Measurements from ENCODE around the gene PLEKHO2. TPM values are rescaled to one million over a fixed set of nuclear protein-coding genes. Genes with fewer than 3 reads are reported as not detected.
A peak's percentile ranks its signal among the peaks of the same experiment; 100 is the strongest.
"Not testable (repeated sequence)": the region's sequence is repeated elsewhere in the genome, so short reads cannot be mapped to it uniquely, and the experiment has no call there.

The PLEKHO2 gene
- 4.2 and 5.9 TPM in 2 replicates for total RNA-seq

GRCh38 chr15:64841344-64842095, at the start of gene PLEKHO2:
TSS of gene PLEKHO2 (plus strand) at chr15:64841915. CDS start at chr15:64842017, 102 bp downstream.
- DNase-seq (ENCODE audit: low read depth) (peak; percentile 69), FAIRE-seq (no peak)
- TF ChIP-seq CTCF (IDR thresholded peaks at IDR 0.05; ENCODE audit: insufficient read depth, low read length, severe bottlenecking): no peak
- H3K36me3 ChIP-seq (ENCODE audit: control insufficient read depth, insufficient read depth, low read length): no peaks in the 10 kb centered on the region
- no peaks in the 10 kb centered on the region for H3K27me3 ChIP-seq (ENCODE audit: control insufficient read depth, insufficient read depth, low read length)
- H3K4me3 ChIP-seq (ENCODE audit: low read depth, low read length): peak within 1 kb of the TSS; percentile 52

GRCh38 chr15:64792282-64792681, 49.4 kb upstream of the PLEKHO2 start:
- FAIRE-seq: no peak
- DNase-seq (ENCODE audit: low read depth): peak; percentile 15
- Histone ChIP-seq H3K36me3 (ENCODE audit: control insufficient read depth, insufficient read depth, low read length) (no peaks in the 10 kb centered on the region), H3K27me3 (ENCODE audit: control insufficient read depth, insufficient read depth, low read length) (no peaks in the 10 kb centered on the region), H3K4me3 (ENCODE audit: low read depth, low read length) (no peak overlapping the region)
- TF ChIP-seq CTCF (IDR thresholded peaks at IDR 0.05; ENCODE audit: insufficient read depth, low read length, severe bottlenecking): no peak

GRCh38 chr15:64795299-64795698, 46.4 kb upstream of the PLEKHO2 start:
- not testable (repeated sequence) for H3K4me3 ChIP-seq (ENCODE audit: low read depth, low read length); H3K27me3 ChIP-seq (ENCODE audit: control insufficient read depth, insufficient read depth, low read length); H3K36me3 ChIP-seq (ENCODE audit: control insufficient read depth, insufficient read depth, low read length); DNase-seq (ENCODE audit: low read depth); FAIRE-seq

- FAIRE-seq; H3K36me3 ChIP-seq (ENCODE audit: control insufficient read depth, insufficient read depth, low read length); DNase-seq (ENCODE audit: low read depth); H3K27me3 ChIP-seq (ENCODE audit: control insufficient read depth, insufficient read depth, low read length); H3K4me3 ChIP-seq (ENCODE audit: low read depth, low read length): not testable (repeated sequence)
Measured at GRCh38 chr15:64795921-64796320, 45.8 kb upstream of the PLEKHO2 start.

- not testable (repeated sequence) for FAIRE-seq; H3K27me3 ChIP-seq (ENCODE audit: control insufficient read depth, insufficient read depth, low read length); H3K4me3 ChIP-seq (ENCODE audit: low read depth, low read length); DNase-seq (ENCODE audit: low read depth); H3K36me3 ChIP-seq (ENCODE audit: control insufficient read depth, insufficient read depth, low read length)
Measured at GRCh38 chr15:64798905-64799304, 42.8 kb upstream of the PLEKHO2 start.

GRCh38 chr15:64800476-64800875, 41.2 kb upstream of the PLEKHO2 start:
- no peak for DNase-seq (ENCODE audit: low read depth)
- TF ChIP-seq CTCF (IDR thresholded peaks at IDR 0.05; ENCODE audit: insufficient read depth, low read length, severe bottlenecking): no peak
- H3K36me3 ChIP-seq (ENCODE audit: control insufficient read depth, insufficient read depth, low read length): no peaks in the 10 kb centered on the region
- no peaks in the 10 kb centered on the region for H3K27me3 ChIP-seq (ENCODE audit: control insufficient read depth, insufficient read depth, low read length)
- H3K4me3 ChIP-seq (ENCODE audit: low read depth, low read length): no peak overlapping the region
- FAIRE-seq: no peak

- no peaks in the 10 kb centered on the region for H3K36me3 ChIP-seq (ENCODE audit: control insufficient read depth, insufficient read depth, low read length)
- DNase-seq (ENCODE audit: low read depth): no peak
- TF ChIP-seq CTCF (IDR thresholded peaks at IDR 0.05; ENCODE audit: insufficient read depth, low read length, severe bottlenecking): no peak
- H3K27me3 ChIP-seq (ENCODE audit: control insufficient read depth, insufficient read depth, low read length): no peaks in the 10 kb centered on the region
- FAIRE-seq: no peak
- H3K4me3 ChIP-seq (ENCODE audit: low read depth, low read length): no peak overlapping the region
Measured at GRCh38 chr15:64803526-64803925, 38.2 kb upstream of the PLEKHO2 start.

Data from bronchial epithelial cell (primary cell).